HepG2 (cell line): ENCODE results near the gene ZG16. TPM values are rescaled to one million over a fixed set of nuclear protein-coding genes. Genes with fewer than 3 reads are reported as not detected.
A peak's percentile ranks its signal among the peaks of the same experiment; 100 is the strongest.

Experiments used
- GATAD1 ChIP-seq: IDR thresholded peaks from 2 replicates; pipeline ENCODE4 v1.6.1; 2016; ENCODE audit warnings: missing genetic modification reagents, missing compliant biosample characterization
- HNF4G ChIP-seq, 2 experiments: sonication (generic) in 1 of 2; formaldehyde crosslinking in 1 of 2; IDR thresholded peaks; 2 replicates each; pipeline versions ENCODE4 v1.4.0 to v1.6.1; 2011 to 2020; ENCODE audit warnings: borderline replicate concordance in 2 of 2, low read depth in 2 of 2, mild to moderate bottlenecking in 2 of 2, low read length in 1 of 2, missing genetic modification reagents in 1 of 2, moderate library complexity in 1 of 2
- KDM2A ChIP-seq: sonication (generic); formaldehyde crosslinking; IDR thresholded peaks from 2 replicates; pipeline ENCODE4 v1.4.0; 2020; ENCODE audit warnings: low read depth, missing genetic modification reagents, borderline replicate concordance
- POLR2G ChIP-seq: fragments of 200-400 bp; formaldehyde crosslinking; IDR thresholded peaks from 2 replicates; pipeline ENCODE4 v1.6.1; 2018; ENCODE audit warnings: mild to moderate bottlenecking, low read depth, low read length, moderate library complexity
- SOX13 ChIP-seq, 3 experiments: fragments of 450-650 bp in 1 of 3; sonication (generic) in 1 of 3; formaldehyde crosslinking in 1 of 3; IDR thresholded peaks in 2 of 3; conservative IDR thresholded peaks in 1 of 3; 2 replicates each; pipeline versions ENCODE4 v1.5.0 to v1.6.1; 2016 to 2020; ENCODE audit warnings: antibody characterized with exemption in 1 of 3, mild to moderate bottlenecking in 1 of 3, missing compliant biosample characterization in 1 of 3, missing genetic modification reagents in 1 of 3, moderate library complexity in 1 of 3
- SPEN ChIP-seq: sonication (generic); formaldehyde crosslinking; IDR thresholded peaks from 2 replicates; pipeline ENCODE4 v1.5.1; 2020; ENCODE audit warnings: low read depth, mild to moderate bottlenecking, missing genetic modification reagents
- TBX2 ChIP-seq: sonication (generic); formaldehyde crosslinking; IDR thresholded peaks from 2 replicates; pipeline ENCODE4 v1.5.0; 2020; ENCODE audit warnings: missing genetic modification reagents, mild to moderate bottlenecking, borderline replicate concordance
- XRCC5 ChIP-seq: fragments of 200-400 bp; formaldehyde crosslinking; optimal IDR thresholded peaks from 2 replicates; pipeline ENCODE3; 2017; ENCODE audit warnings: mild to moderate bottlenecking, low read length
- ZC3H13 ChIP-seq: sonication (generic); formaldehyde crosslinking; IDR thresholded peaks from 2 replicates; pipeline ENCODE4 v1.8.1; 2023; ENCODE audit warnings: mild to moderate bottlenecking, missing genetic modification reagents, moderate library complexity
- ZNF343 ChIP-seq: sonication (generic); formaldehyde crosslinking; IDR thresholded peaks from 2 replicates; pipeline ENCODE4 v1.4.0; 2020; ENCODE audit warnings: mild to moderate bottlenecking, missing genetic modification reagents
- ZNF367 ChIP-seq: sonication (generic); formaldehyde crosslinking; IDR thresholded peaks from 2 replicates; pipeline ENCODE4 v1.4.0; 2020; ENCODE audit warnings: missing genetic modification reagents, borderline replicate concordance
- ZSCAN12 ChIP-seq: sonication (generic); formaldehyde crosslinking; IDR thresholded peaks from 2 replicates; pipeline ENCODE4 v1.9.0; 2021; ENCODE audit warnings: mild to moderate bottlenecking, missing genetic modification reagents
- polyA plus RNA-seq, 8 experiments: library from polyadenylated mRNA; depleted of rRNA in 3 of 8; stranded (reverse) in 7 of 8; unstranded in 1 of 8; fragments of >200 nt; fragmentation: Illumina TruSeq in 4 of 8; extraction: Trizol in 4 of 8; gene quantifications; 2 replicates each; pipeline versions ENCODE4 v1.2.1 to v1.2.3, GENCODE V29; 2011 to 2016; ENCODE audit warnings: low read depth in 4 of 8, missing spikeins in 1 of 8, mixed read lengths in 1 of 8; ENCODE audit not compliant: insufficient read depth in 1 of 8
- total RNA-seq, 5 experiments: library from RNA; depleted of rRNA; stranded (reverse); fragments of >200 nt; fragmentation: Illumina TruSeq; extraction: Trizol; gene quantifications; 2 replicates each; pipeline ENCODE4 v1.2.3, GENCODE V29; 2016; ENCODE audit warnings: low read depth in 1 of 5
- TF ChIP-seq, protein P1 (sequence below): sonication (generic); formaldehyde crosslinking; IDR thresholded peaks from 2 replicates; pipeline ENCODE4 v1.4.0; 2020; ENCODE audit warnings: missing genetic modification reagents, borderline replicate concordance
- TF ChIP-seq, protein P2 (sequence below): sonication (generic); formaldehyde crosslinking; conservative IDR thresholded peaks from 2 replicates; pipeline ENCODE4 v1.4.0; 2020; ENCODE audit warnings: missing genetic modification reagents
- TF ChIP-seq, protein P3 (sequence below): sonication (generic); formaldehyde crosslinking; IDR thresholded peaks from 2 replicates; pipeline ENCODE4 v1.5.0; 2020; ENCODE audit warnings: mild to moderate bottlenecking, missing genetic modification reagents, moderate library complexity
- TF ChIP-seq, protein P4 (sequence below): sonication (generic); formaldehyde crosslinking; conservative IDR thresholded peaks from 2 replicates; pipeline ENCODE4 v1.4.0; 2020; ENCODE audit warnings: missing genetic modification reagents

The ZG16 gene
- total and polyA plus RNA-seq, 2 of the 13 experiments (the other 11 are each of a cell fraction or from before 2014, with no cell fraction given) = 0.04 to 0.07 TPM

DNA sequence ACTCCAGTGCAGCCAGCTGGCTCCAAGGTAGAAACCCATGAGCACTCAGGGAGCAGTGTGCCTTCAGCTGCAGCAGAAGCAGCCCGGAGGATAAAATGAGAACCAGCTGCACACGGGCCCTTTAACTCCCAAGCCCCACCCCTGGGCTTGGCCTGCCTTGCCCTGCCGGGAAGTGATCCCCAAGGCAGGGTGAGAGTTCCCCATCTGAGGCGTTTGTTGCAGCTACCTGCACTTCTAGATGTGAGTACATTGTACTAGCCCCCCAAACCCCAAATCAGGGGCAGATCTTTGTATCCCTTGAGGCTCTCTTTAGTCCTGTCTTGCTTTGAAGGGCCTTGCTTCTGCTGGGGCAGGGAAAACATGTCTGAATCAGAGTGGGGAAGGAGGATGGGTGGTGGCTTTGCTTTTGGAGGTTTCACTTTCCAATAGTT, 42.2 kb downstream of the ZG16 start, which contains the start of gene MVP (continued):
- TF ChIP-seq KDM2A (CRISPR knock-in tag) (peak; percentile 52; the same call in 1 of the 2 replicates), XRCC5 (peak; percentile 45), ZNF367 (CRISPR knock-in tag) (peak; percentile 99), GATAD1 (0 out of 2 replicates have a peak, but pooled peaks have one; percentile 47), ZNF343 (CRISPR knock-in tag) (no peak), POLR2G (peak; percentile 69; the same call in 1 of the 2 replicates), ZSCAN12 (CRISPR knock-in tag) (0 out of 2 replicates have a peak, but pooled peaks have one; percentile 47), ZC3H13 (CRISPR knock-in tag) (peak; percentile 88; the same call in 1 of the 2 replicates), SPEN (CRISPR knock-in tag) (no peak), HNF4G (IDR thresholded peaks at IDR 0.05; ENCODE audit: borderline replicate concordance, low read depth, low read length) (no peak), HNF4G (CRISPR knock-in tag; IDR thresholded peaks at IDR 0.05; ENCODE audit: borderline replicate concordance, low read depth) (no peak), SOX13 (IDR thresholded peaks at IDR 0.05) (no peak), SOX13 (CRISPR knock-in tag; conservative IDR thresholded peaks at IDR 0.05 in 1 of 2, IDR thresholded peaks at IDR 0.05 in 1 of 2) (0 out of 4 replicates have a peak, but pooled peaks of 1 of the 2 experiments have one; percentile 10), TBX2 (CRISPR knock-in tag) (peak; percentile 12; the same call in 1 of the 2 replicates)
- TF ChIP-seq, protein P1, sequence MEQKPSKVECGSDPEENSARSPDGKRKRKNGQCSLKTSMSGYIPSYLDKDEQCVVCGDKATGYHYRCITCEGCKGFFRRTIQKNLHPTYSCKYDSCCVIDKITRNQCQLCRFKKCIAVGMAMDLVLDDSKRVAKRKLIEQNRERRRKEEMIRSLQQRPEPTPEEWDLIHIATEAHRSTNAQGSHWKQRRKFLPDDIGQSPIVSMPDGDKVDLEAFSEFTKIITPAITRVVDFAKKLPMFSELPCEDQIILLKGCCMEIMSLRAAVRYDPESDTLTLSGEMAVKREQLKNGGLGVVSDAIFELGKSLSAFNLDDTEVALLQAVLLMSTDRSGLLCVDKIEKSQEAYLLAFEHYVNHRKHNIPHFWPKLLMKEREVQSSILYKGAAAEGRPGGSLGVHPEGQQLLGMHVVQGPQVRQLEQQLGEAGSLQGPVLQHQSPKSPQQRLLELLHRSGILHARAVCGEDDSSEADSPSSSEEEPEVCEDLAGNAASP (CRISPR knock-in tag) = peak; percentile 30; the same call in 1 of the 2 replicates
- TF ChIP-seq, protein P2, sequence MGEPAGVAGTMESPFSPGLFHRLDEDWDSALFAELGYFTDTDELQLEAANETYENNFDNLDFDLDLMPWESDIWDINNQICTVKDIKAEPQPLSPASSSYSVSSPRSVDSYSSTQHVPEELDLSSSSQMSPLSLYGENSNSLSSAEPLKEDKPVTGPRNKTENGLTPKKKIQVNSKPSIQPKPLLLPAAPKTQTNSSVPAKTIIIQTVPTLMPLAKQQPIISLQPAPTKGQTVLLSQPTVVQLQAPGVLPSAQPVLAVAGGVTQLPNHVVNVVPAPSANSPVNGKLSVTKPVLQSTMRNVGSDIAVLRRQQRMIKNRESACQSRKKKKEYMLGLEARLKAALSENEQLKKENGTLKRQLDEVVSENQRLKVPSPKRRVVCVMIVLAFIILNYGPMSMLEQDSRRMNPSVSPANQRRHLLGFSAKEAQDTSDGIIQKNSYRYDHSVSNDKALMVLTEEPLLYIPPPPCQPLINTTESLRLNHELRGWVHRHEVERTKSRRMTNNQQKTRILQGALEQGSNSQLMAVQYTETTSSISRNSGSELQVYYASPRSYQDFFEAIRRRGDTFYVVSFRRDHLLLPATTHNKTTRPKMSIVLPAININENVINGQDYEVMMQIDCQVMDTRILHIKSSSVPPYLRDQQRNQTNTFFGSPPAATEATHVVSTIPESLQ = no peak
- TF ChIP-seq, protein P3, sequence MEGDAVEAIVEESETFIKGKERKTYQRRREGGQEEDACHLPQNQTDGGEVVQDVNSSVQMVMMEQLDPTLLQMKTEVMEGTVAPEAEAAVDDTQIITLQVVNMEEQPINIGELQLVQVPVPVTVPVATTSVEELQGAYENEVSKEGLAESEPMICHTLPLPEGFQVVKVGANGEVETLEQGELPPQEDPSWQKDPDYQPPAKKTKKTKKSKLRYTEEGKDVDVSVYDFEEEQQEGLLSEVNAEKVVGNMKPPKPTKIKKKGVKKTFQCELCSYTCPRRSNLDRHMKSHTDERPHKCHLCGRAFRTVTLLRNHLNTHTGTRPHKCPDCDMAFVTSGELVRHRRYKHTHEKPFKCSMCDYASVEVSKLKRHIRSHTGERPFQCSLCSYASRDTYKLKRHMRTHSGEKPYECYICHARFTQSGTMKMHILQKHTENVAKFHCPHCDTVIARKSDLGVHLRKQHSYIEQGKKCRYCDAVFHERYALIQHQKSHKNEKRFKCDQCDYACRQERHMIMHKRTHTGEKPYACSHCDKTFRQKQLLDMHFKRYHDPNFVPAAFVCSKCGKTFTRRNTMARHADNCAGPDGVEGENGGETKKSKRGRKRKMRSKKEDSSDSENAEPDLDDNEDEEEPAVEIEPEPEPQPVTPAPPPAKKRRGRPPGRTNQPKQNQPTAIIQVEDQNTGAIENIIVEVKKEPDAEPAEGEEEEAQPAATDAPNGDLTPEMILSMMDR (CRISPR knock-in tag) = peak; percentile 19; the same call in 1 of the 2 replicates
- TF ChIP-seq, protein P4, sequence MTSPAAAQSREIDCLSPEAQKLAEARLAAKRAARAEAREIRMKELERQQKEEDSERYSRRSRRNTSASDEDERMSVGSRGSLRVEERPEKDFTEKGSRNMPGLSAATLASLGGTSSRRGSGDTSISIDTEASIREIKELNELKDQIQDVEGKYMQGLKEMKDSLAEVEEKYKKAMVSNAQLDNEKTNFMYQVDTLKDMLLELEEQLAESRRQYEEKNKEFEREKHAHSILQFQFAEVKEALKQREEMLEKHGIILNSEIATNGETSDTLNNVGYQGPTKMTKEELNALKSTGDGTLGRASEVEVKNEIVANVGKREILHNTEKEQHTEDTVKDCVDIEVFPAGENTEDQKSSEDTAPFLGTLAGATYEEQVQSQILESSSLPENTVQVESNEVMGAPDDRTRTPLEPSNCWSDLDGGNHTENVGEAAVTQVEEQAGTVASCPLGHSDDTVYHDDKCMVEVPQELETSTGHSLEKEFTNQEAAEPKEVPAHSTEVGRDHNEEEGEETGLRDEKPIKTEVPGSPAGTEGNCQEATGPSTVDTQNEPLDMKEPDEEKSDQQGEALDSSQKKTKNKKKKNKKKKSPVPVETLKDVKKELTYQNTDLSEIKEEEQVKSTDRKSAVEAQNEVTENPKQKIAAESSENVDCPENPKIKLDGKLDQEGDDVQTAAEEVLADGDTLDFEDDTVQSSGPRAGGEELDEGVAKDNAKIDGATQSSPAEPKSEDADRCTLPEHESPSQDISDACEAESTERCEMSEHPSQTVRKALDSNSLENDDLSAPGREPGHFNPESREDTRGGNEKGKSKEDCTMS (CRISPR knock-in tag) = 0 out of 2 replicates have a peak, but pooled peaks have one; percentile 71
